ENCODE measurements around the gene NFATC2IP.

- no peak for TF ChIP-seq POLR2A (IDR thresholded peaks at IDR 0.05)
- TF ChIP-seq, protein P1, sequence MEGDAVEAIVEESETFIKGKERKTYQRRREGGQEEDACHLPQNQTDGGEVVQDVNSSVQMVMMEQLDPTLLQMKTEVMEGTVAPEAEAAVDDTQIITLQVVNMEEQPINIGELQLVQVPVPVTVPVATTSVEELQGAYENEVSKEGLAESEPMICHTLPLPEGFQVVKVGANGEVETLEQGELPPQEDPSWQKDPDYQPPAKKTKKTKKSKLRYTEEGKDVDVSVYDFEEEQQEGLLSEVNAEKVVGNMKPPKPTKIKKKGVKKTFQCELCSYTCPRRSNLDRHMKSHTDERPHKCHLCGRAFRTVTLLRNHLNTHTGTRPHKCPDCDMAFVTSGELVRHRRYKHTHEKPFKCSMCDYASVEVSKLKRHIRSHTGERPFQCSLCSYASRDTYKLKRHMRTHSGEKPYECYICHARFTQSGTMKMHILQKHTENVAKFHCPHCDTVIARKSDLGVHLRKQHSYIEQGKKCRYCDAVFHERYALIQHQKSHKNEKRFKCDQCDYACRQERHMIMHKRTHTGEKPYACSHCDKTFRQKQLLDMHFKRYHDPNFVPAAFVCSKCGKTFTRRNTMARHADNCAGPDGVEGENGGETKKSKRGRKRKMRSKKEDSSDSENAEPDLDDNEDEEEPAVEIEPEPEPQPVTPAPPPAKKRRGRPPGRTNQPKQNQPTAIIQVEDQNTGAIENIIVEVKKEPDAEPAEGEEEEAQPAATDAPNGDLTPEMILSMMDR (IDR thresholded peaks at IDR 0.05): no peak
- TF ChIP-seq POLR2AphosphoS5 (IDR thresholded peaks at IDR 0.05; ENCODE audit: insufficient read depth in 1 of 2, low read depth in 1 of 2): no peak
These were observed 32.0 kb upstream of the NFATC2IP start for GRCh38 chr16:28918698-28919097.
